ENCODE data around the gene SGPL1.

GRCh38 chr10:70804421-70804808 lies 11.3 kb upstream of the SGPL1 start:
- TF ChIP-seq POLR2A (IDR thresholded peaks at IDR 0.05; ENCODE audit: borderline replicate concordance, extremely low read depth, insufficient read depth, insufficient read length) (no peak), EGR1 (IDR thresholded peaks at IDR 0.05; ENCODE audit: low read depth) (no peak), YY1 (IDR thresholded peaks at IDR 0.05; ENCODE audit: extremely low read depth, insufficient replicate concordance, low read depth, low read length) (no peak)

Data from HCT116 (cell line).